Neuron (in vitro differentiated cells): ENCODE results near the gene MTCL1.
"Not testable (repeated sequence)": the region's sequence is repeated elsewhere in the genome, so short reads cannot be mapped to it uniquely, and the experiment has no call there.

ENCODE experiments used
- H2AFZ ChIP-seq: one replicate; pipeline ENCODE4 v1.6.1; 2013; ENCODE audit warnings: low read depth, mild to moderate bottlenecking, inconsistent platforms, low read length, moderate library complexity
- H3K27me3 ChIP-seq: one replicate; pipeline ENCODE4 v1.6.1; 2013; ENCODE audit warnings: low read length; ENCODE audit not compliant: insufficient read depth
- H3K36me3 ChIP-seq: one replicate; pipeline ENCODE4 v1.6.1; 2013; ENCODE audit warnings: low read length; ENCODE audit not compliant: insufficient read depth
- H3K4me1 ChIP-seq: one replicate; pipeline ENCODE4 v1.6.1; 2013; ENCODE audit warnings: low read length; ENCODE audit not compliant: insufficient read depth
- H3K4me3 ChIP-seq: 2 replicates; pipeline ENCODE4 v1.5.1; 2013; ENCODE audit warnings: mild to moderate bottlenecking, low read length, moderate library complexity
- H3K9me3 ChIP-seq: one replicate; pipeline ENCODE4 v1.6.1; 2013; ENCODE audit warnings: low read length

MTCL1 gene

GRCh38 chr18:8745355-8746014 is 40.1 kb downstream of the MTCL1 start:
- no peak overlapping the region for H3K4me3 ChIP-seq
- H2AFZ ChIP-seq: no peak overlapping the region
- no peaks in the 10 kb centered on the region for H3K27me3 ChIP-seq
- no peaks in the 10 kb centered on the region for H3K9me3 ChIP-seq
- peaks cover 7% of the 10 kb centered on the region for H3K4me1 ChIP-seq
- peaks cover 6% of the 10 kb centered on the region for H3K36me3 ChIP-seq

GRCh38 chr18:8747440-8747937 is 42.1 kb downstream of the MTCL1 start:
- no peaks in the 10 kb centered on the region for H3K9me3 ChIP-seq
- no peak overlapping the region for H3K4me3 ChIP-seq
- H3K4me1 ChIP-seq: no peaks in the 10 kb centered on the region
- H2AFZ ChIP-seq: no peak overlapping the region
- H3K36me3 ChIP-seq: peaks cover 6% of the 10 kb centered on the region
- no peaks in the 10 kb centered on the region for H3K27me3 ChIP-seq

GRCh38 chr18:8749492-8749891 is 44.1 kb downstream of the MTCL1 start:
- no peak overlapping the region for H3K4me3 ChIP-seq
- H3K36me3 ChIP-seq: peaks cover 6% of the 10 kb centered on the region
- no peaks in the 10 kb centered on the region for H3K9me3 ChIP-seq
- no peaks in the 10 kb centered on the region for H3K4me1 ChIP-seq
- H2AFZ ChIP-seq: no peak overlapping the region
- H3K27me3 ChIP-seq: no peaks in the 10 kb centered on the region

- peaks cover 7% of the 10 kb centered on the region for H3K36me3 ChIP-seq
- no peak overlapping the region for H2AFZ ChIP-seq
- no peaks in the 10 kb centered on the region for H3K27me3 ChIP-seq
- H3K9me3 ChIP-seq: no peaks in the 10 kb centered on the region
- H3K4me3 ChIP-seq: no peak overlapping the region
- H3K4me1 ChIP-seq: no peaks in the 10 kb centered on the region
These were observed 45.6 kb downstream of the MTCL1 start for GRCh38 chr18:8750954-8751415.

GRCh38 chr18:8751692-8752091 is 46.3 kb downstream of the MTCL1 start:
- H3K4me3 ChIP-seq: no peak overlapping the region

GRCh38 chr18:8752329-8752728 is 47.0 kb downstream of the MTCL1 start:
- Histone ChIP-seq H3K27me3 (no peaks in the 10 kb centered on the region), H3K4me1 (no peaks in the 10 kb centered on the region), H3K36me3 (peaks cover 7% of the 10 kb centered on the region), H3K4me3 (no peak overlapping the region), H2AFZ (no peak overlapping the region), H3K9me3 (no peaks in the 10 kb centered on the region)

More at GRCh38 chr18:8751692-8752091, 46.3 kb downstream of the MTCL1 start:
- Histone ChIP-seq H3K36me3 (peaks cover 7% of the 10 kb centered on the region), H3K4me1 (no peaks in the 10 kb centered on the region), H3K9me3 (no peaks in the 10 kb centered on the region), H3K27me3 (no peaks in the 10 kb centered on the region), H2AFZ (no peak overlapping the region)

GRCh38 chr18:8754995-8755960 is 49.9 kb downstream of the MTCL1 start:
- H3K36me3 ChIP-seq: peaks cover 2% of the 10 kb centered on the region
- H3K27me3 ChIP-seq: no peaks in the 10 kb centered on the region
- H3K9me3 ChIP-seq: peaks cover 3% of the 10 kb centered on the region
- H3K4me1 ChIP-seq: no peaks in the 10 kb centered on the region
- H3K4me3 ChIP-seq: no peak overlapping the region
- H2AFZ ChIP-seq: no peak overlapping the region

GRCh38 chr18:8756571-8756970 is 51.2 kb downstream of the MTCL1 start:
- Histone ChIP-seq H3K4me3 (no peak overlapping the region), H3K36me3 (peaks cover 2% of the 10 kb centered on the region)

GRCh38 chr18:8757396-8757997 is 52.1 kb downstream of the MTCL1 start:
- H3K4me3 ChIP-seq: no peak overlapping the region
- H3K9me3 ChIP-seq: peaks cover 4% of the 10 kb centered on the region
- no peaks in the 10 kb centered on the region for H3K4me1 ChIP-seq
- no peaks in the 10 kb centered on the region for H3K27me3 ChIP-seq
- H2AFZ ChIP-seq: no peak overlapping the region
- peaks cover 2% of the 10 kb centered on the region for H3K36me3 ChIP-seq

More at GRCh38 chr18:8756571-8756970, 51.2 kb downstream of the MTCL1 start:
- no peaks in the 10 kb centered on the region for H3K27me3 ChIP-seq
- H2AFZ ChIP-seq: no peak overlapping the region
- H3K9me3 ChIP-seq: peaks cover 3% of the 10 kb centered on the region
- H3K4me1 ChIP-seq: no peaks in the 10 kb centered on the region

GRCh38 chr18:8758466-8758865 is 53.1 kb downstream of the MTCL1 start:
- no peak overlapping the region for H3K4me3 ChIP-seq
- peaks cover 2% of the 10 kb centered on the region for H3K36me3 ChIP-seq
- peaks cover 6% of the 10 kb centered on the region for H3K9me3 ChIP-seq
- no peaks in the 10 kb centered on the region for H3K27me3 ChIP-seq
- no peak overlapping the region for H2AFZ ChIP-seq
- no peaks in the 10 kb centered on the region for H3K4me1 ChIP-seq

GRCh38 chr18:8760984-8761383 is 55.6 kb downstream of the MTCL1 start:
- H3K27me3 ChIP-seq: no peaks in the 10 kb centered on the region
- no peaks in the 10 kb centered on the region for H3K36me3 ChIP-seq
- H3K4me1 ChIP-seq: peaks cover 8% of the 10 kb centered on the region
- H3K4me3 ChIP-seq: no peak overlapping the region
- peaks cover 6% of the 10 kb centered on the region for H3K9me3 ChIP-seq
- no peak overlapping the region for H2AFZ ChIP-seq

- not testable (repeated sequence) for H3K4me3 ChIP-seq, H3K27me3 ChIP-seq, H3K9me3 ChIP-seq, H3K36me3 ChIP-seq, H2AFZ ChIP-seq
- peaks cover 13% of the 10 kb centered on the region for H3K4me1 ChIP-seq
These were observed 56.2 kb downstream of the MTCL1 start for GRCh38 chr18:8761535-8761934.

- Histone ChIP-seq H2AFZ (no peak overlapping the region), H3K36me3 (no peaks in the 10 kb centered on the region), H3K9me3 (peaks cover 6% of the 10 kb centered on the region), H3K27me3 (no peaks in the 10 kb centered on the region), H3K4me1 (peaks cover 17% of the 10 kb centered on the region), H3K4me3 (no peak overlapping the region)
These were observed 57.6 kb downstream of the MTCL1 start for GRCh38 chr18:8762968-8763367.
